ENCODE measurements around the gene SGMS2. TPM values are rescaled to one million over a fixed set of nuclear protein-coding genes. Genes with fewer than 3 reads are reported as not detected.

Gene SGMS2
- 39.8 and 100 TPM in 2 replicates for total RNA-seq

GRCh38 chr4:107824350-107825071 lies at the start of gene SGMS2:
SGMS2 (plus strand) TSS chr4:107824932; CDS start chr4:107895554, 70,622 bp downstream.

GRCh38 chr4:107930821-107931774 lies 106.4 kb downstream of the SGMS2 start, which contains the start of gene CYP2U1:
CYP2U1 (plus strand) TSS chr4:107931549; CDS start chr4:107931644, 95 bp downstream.

Other genes starting within 250 kb of the SGMS2 start
- gene PAPSS1, start 104.7 kb upstream of the SGMS2 start, total RNA-seq = 50.5 and 56.4 TPM in 2 replicates
- gene CYP2U1, start 106.6 kb downstream of the SGMS2 start, total RNA-seq = 4.6 and 6.4 TPM in 2 replicates
- 22.8 and 23.0 TPM in 2 replicates for gene HADH, start 165.0 kb downstream of the SGMS2 start, total RNA-seq